ENCODE data around the gene TREML2.

- TF ChIP-seq CTCF (IDR thresholded peaks at IDR 0.05) (no peak), EP300 (IDR thresholded peaks at IDR 0.05) (no peak)
These were observed 38.7 kb upstream of the TREML2 start for GRCh38 chr6:41239467-41240159.

Data from stomach (tissue), 4 donors.